K562 (cell line): ENCODE results near the gene RHEBL1. TPM values are rescaled to one million over a fixed set of nuclear protein-coding genes. Genes with fewer than 3 reads are reported as not detected.

ENCODE experiments used
- CHD4 ChIP-seq: fragments of 200-600 bp; sonication (generic); IDR thresholded peaks from 3 replicates; pipeline ENCODE4 v1.6.1; 2012; ENCODE audit warnings: low read depth, mild to moderate bottlenecking, mixed read lengths, low read length, inconsistent platforms; ENCODE audit not compliant: insufficient read depth, insufficient replicate concordance, poor library complexity, severe bottlenecking
- DIDO1 ChIP-seq: fragments of 450-650 bp; IDR thresholded peaks from 2 replicates; pipeline ENCODE4 v1.6.1; 2016; ENCODE audit warnings: low read depth, missing biosample characterization, missing genetic modification characterization
- MTA1 ChIP-seq: fragments of 450-650 bp; IDR thresholded peaks from 2 replicates; pipeline ENCODE4 v1.6.1; 2017; ENCODE audit warnings: borderline replicate concordance
- MTA2 ChIP-seq: fragments of 450-650 bp; IDR thresholded peaks from 2 replicates; pipeline ENCODE4 v1.6.1; 2016; ENCODE audit warnings: low read depth
- NCOA1 ChIP-seq: fragments of 450-650 bp; IDR thresholded peaks from 2 replicates; pipeline ENCODE4 v1.6.1; 2016; ENCODE audit warnings: low read depth
- NELFE ChIP-seq: IDR thresholded peaks from 2 replicates; pipeline ENCODE4 v1.6.1; 2011; ENCODE audit warnings: mild to moderate bottlenecking; ENCODE audit not compliant: insufficient read depth, insufficient read length
- PHTF2 ChIP-seq: fragments of 250-450 bp; sonication (Bioruptor Pico); IDR thresholded peaks from 2 replicates; pipeline ENCODE4 v1.5.0; 2021; ENCODE audit warnings: mild to moderate bottlenecking
- RAD51 ChIP-seq: fragments of 450-650 bp; IDR thresholded peaks from 2 replicates; pipeline ENCODE4 v1.7.1; 2016; ENCODE audit warnings: low read depth, mild to moderate bottlenecking, borderline replicate concordance
- RFX5 ChIP-seq: IDR thresholded peaks from 2 replicates; pipeline ENCODE4 v1.6.1; 2011; ENCODE audit warnings: low read depth, mild to moderate bottlenecking, improper control_type of control experiment, low read length
- SLC30A9 ChIP-seq: fragments of 250-450 bp; sonication (Bioruptor Pico); IDR thresholded peaks from 2 replicates; pipeline ENCODE4 v1.8.0; 2022; ENCODE audit warnings: mild to moderate bottlenecking, moderate library complexity
- TAL1 ChIP-seq: fragments of 450-650 bp; IDR thresholded peaks from 2 replicates; pipeline ENCODE4 v1.6.1; 2016; ENCODE audit warnings: mild to moderate bottlenecking
- TARDBP ChIP-seq: fragments of 450-650 bp; IDR thresholded peaks from 2 replicates; pipeline ENCODE4 v1.6.1; 2016
- TBP ChIP-seq: optimal IDR thresholded peaks from 2 replicates; pipeline ENCODE3; 2011; ENCODE audit warnings: low read depth, low read length, improper control_type of control experiment
- TOE1 ChIP-seq, 2 experiments: fragments of 450-650 bp in 1 of 2; sonication (generic) in 1 of 2; formaldehyde crosslinking in 1 of 2; IDR thresholded peaks; 2 replicates each; pipeline versions ENCODE4 v1.7.1 to v1.8.0; 2016 to 2022; ENCODE audit warnings: borderline replicate concordance in 2 of 2, mild to moderate bottlenecking in 2 of 2, antibody characterized with exemption in 1 of 2, inconsistent platforms in 1 of 2, low read depth in 1 of 2, missing genetic modification reagents in 1 of 2, moderate library complexity in 1 of 2
- TRIM24 ChIP-seq, 2 experiments: fragments of 450-650 bp; IDR thresholded peaks; 2 replicates each; pipeline ENCODE4 v1.6.1; 2016
- ZC3H4 ChIP-seq: sonication (generic); formaldehyde crosslinking; IDR thresholded peaks from 2 replicates; pipeline ENCODE4 v1.9.0; 2021; ENCODE audit warnings: missing genetic modification reagents, borderline replicate concordance
- ZFP1 ChIP-seq: fragments of 450-650 bp; formaldehyde crosslinking; IDR thresholded peaks from 2 replicates; pipeline ENCODE4 v1.4.0; 2020; ENCODE audit warnings: mild to moderate bottlenecking, mixed read lengths
- ZNF76 ChIP-seq: fragments of 250-450 bp; sonication (Bioruptor Pico); IDR thresholded peaks from 2 replicates; pipeline ENCODE4 v1.4.0; 2020; ENCODE audit warnings: mild to moderate bottlenecking, moderate library complexity, borderline replicate concordance
- polyA plus RNA-seq, 8 experiments: library from polyadenylated mRNA; depleted of rRNA in 4 of 8; stranded (reverse) in 5 of 8; unstranded in 3 of 8; fragments of >200 nt; fragmentation: Nextera tagmentation in 2 of 8; fragmentation: Illumina TruSeq in 1 of 8; extraction: Ambion mirVana in 2 of 8; extraction: Trizol in 1 of 8; gene quantifications; 2 replicates each; pipeline versions ENCODE4 v1.2.1 to v1.2.3, GENCODE V29; 2011 to 2014; ENCODE audit warnings: inconsistent platforms in 1 of 8, missing spikeins in 1 of 8
- total RNA-seq, 7 experiments: library from RNA; depleted of rRNA in 6 of 7; stranded (reverse); fragments of >200 nt in 6 of 7; fragmentation: Illumina TruSeq in 2 of 7; extraction: Trizol in 2 of 7; gene quantifications; 2 replicates each; pipeline versions ENCODE4 v1.2.1 to v1.2.3, GENCODE V29; 2011 to 2021; ENCODE audit warnings: low replicate concordance in 1 of 7
- TF ChIP-seq, protein P1 (sequence below): sonication (generic); formaldehyde crosslinking; IDR thresholded peaks from 2 replicates; pipeline ENCODE4 v1.8.0; 2022; ENCODE audit warnings: mild to moderate bottlenecking, missing genetic modification reagents
- TF ChIP-seq, protein P2 (sequence below): sonication (generic); formaldehyde crosslinking; IDR thresholded peaks from 2 replicates; pipeline ENCODE4 v1.8.1; 2023; ENCODE audit warnings: mild to moderate bottlenecking, missing genetic modification reagents
- TF ChIP-seq, protein P3 (sequence below): fragments of 450-650 bp; IDR thresholded peaks from 2 replicates; pipeline ENCODE4 v1.6.1; 2016; ENCODE audit warnings: low read depth, mild to moderate bottlenecking, moderate library complexity
- TF ChIP-seq, protein P4 (sequence below): fragments of 450-650 bp; IDR thresholded peaks from 2 replicates; pipeline ENCODE4 v1.6.1; 2017; ENCODE audit warnings: mild to moderate bottlenecking, moderate library complexity

The RHEBL1 gene
- total and polyA plus RNA-seq, 9 of the 15 experiments (the other 6 are each of a cell fraction or from before 2014, with no cell fraction given): 4.3 to 36.1 (median 8.2) TPM

DNA sequence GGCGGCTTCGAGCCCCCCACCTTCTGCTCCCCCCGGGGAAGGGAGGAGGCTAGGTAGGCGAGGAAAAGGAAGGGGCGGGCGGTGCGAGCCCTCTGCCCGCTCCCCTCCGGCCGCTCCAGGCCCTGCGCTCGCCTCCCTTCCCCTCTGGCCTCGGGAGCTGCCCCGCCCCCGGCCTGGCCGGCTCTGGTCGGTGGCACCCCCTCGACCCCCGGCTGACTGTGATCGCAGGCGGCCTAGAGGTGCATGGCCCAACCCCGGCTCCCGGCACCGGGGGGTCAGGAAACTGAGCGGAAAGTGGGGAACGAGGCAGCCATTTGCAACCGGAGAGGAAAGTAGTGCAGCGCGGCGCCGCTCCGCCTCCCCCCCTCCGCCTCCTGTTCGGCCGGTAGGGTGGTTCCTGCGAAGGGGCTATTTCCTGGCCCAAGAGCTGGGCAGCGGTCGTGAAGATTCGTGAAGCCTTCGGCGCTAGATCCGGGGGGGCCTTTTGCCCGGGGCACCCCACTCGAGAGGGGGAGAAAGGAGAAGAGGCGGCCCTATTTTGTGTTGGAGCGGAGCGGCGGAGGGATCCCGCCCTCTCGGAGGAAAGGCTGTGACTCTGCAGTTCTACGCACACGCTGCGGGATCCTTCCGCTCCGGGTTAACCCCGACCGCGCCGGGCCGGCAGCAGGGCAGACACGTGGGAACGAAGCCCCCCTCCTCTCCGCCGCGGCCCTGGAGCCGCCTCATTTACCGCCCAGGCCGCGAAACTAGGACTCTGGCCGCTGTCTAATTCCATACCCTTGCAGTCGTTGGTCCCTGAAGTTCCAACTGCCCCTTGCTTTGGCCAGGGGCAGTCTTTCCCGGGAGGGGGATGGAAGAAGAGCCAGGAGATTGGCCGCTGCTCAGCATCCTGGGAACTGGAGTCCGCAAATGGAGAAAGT, 9.3 kb downstream of the RHEBL1 start, which contains the start of gene KMT2D (continued):
- TF ChIP-seq TOE1 (IDR thresholded peaks at IDR 0.05; ENCODE audit: borderline replicate concordance): peak; percentile 93
- peak; percentile 86; the same call in 1 of the 2 replicates for TF ChIP-seq TOE1 (CRISPR knock-in tag; IDR thresholded peaks at IDR 0.05; ENCODE audit: borderline replicate concordance, low read depth)
- TF ChIP-seq TRIM24 (IDR thresholded peaks at IDR 0.05): peak in 1 of 2 experiments; percentile 75; a peak in 2 of 4 replicates
- no peak for TF ChIP-seq ZFP1 (CRISPR knock-in tag)
- peak; percentile 83 for TF ChIP-seq NCOA1
- TF ChIP-seq RFX5: no peak
- peak; percentile 62; the same call in 1 of the 2 replicates for TF ChIP-seq MTA1
- no peak for TF ChIP-seq SLC30A9 (CRISPR knock-in tag)
- TF ChIP-seq PHTF2 (CRISPR knock-in tag): 0 out of 2 replicates have a peak, but pooled peaks have one; percentile 63
- peak; percentile 95 for TF ChIP-seq TBP
- TF ChIP-seq, protein P1, sequence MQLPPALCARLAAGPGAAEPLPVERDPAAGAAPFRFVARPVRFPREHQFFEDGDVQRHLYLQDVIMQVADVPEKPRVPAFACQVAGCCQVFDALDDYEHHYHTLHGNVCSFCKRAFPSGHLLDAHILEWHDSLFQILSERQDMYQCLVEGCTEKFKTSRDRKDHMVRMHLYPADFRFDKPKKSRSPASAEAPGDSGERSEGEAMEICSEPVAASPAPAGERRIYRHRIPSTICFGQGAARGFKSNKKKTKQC: peak; percentile 91
- TF ChIP-seq, protein P2, sequence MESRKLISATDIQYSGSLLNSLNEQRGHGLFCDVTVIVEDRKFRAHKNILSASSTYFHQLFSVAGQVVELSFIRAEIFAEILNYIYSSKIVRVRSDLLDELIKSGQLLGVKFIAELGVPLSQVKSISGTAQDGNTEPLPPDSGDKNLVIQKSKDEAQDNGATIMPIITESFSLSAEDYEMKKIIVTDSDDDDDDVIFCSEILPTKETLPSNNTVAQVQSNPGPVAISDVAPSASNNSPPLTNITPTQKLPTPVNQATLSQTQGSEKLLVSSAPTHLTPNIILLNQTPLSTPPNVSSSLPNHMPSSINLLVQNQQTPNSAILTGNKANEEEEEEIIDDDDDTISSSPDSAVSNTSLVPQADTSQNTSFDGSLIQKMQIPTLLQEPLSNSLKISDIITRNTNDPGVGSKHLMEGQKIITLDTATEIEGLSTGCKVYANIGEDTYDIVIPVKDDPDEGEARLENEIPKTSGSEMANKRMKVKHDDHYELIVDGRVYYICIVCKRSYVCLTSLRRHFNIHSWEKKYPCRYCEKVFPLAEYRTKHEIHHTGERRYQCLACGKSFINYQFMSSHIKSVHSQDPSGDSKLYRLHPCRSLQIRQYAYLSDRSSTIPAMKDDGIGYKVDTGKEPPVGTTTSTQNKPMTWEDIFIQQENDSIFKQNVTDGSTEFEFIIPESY (CRISPR knock-in tag): peak; percentile 62; the same call in 1 of the 2 replicates
- TF ChIP-seq NELFE: no peak
- TF ChIP-seq ZNF76 (CRISPR knock-in tag): peak; percentile 22; the same call in 1 of the 2 replicates
- TF ChIP-seq DIDO1 (tag): peak; percentile 84
- peak; percentile 75; the same call in 1 of the 2 replicates for TF ChIP-seq RAD51
- TF ChIP-seq, protein P3, sequence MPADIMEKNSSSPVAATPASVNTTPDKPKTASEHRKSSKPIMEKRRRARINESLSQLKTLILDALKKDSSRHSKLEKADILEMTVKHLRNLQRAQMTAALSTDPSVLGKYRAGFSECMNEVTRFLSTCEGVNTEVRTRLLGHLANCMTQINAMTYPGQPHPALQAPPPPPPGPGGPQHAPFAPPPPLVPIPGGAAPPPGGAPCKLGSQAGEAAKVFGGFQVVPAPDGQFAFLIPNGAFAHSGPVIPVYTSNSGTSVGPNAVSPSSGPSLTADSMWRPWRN: 0 out of 2 replicates have a peak, but pooled peaks have one; percentile 53
- 0 out of 2 replicates have a peak, but pooled peaks have one; percentile 70 for TF ChIP-seq TARDBP
- TF ChIP-seq ZC3H4 (CRISPR knock-in tag): no peak
- TF ChIP-seq, protein P4, sequence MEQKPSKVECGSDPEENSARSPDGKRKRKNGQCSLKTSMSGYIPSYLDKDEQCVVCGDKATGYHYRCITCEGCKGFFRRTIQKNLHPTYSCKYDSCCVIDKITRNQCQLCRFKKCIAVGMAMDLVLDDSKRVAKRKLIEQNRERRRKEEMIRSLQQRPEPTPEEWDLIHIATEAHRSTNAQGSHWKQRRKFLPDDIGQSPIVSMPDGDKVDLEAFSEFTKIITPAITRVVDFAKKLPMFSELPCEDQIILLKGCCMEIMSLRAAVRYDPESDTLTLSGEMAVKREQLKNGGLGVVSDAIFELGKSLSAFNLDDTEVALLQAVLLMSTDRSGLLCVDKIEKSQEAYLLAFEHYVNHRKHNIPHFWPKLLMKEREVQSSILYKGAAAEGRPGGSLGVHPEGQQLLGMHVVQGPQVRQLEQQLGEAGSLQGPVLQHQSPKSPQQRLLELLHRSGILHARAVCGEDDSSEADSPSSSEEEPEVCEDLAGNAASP: no peak
- TF ChIP-seq MTA2: no peak
- no peak for TF ChIP-seq TAL1
- TF ChIP-seq CHD4: no peak
